CD4-positive, alpha-beta T cell (primary cell): ENCODE data around the gene NXPH1. TPM values are rescaled to one million over a fixed set of nuclear protein-coding genes. Genes with fewer than 3 reads are reported as not detected.

Experiments
- ATAC-seq: fragments of 200-7000 bp; cut with Tn5 transposase; one replicate; pipeline ENCODE4 v1.10.0; 2022; ENCODE audit warnings: mild to moderate bottlenecking; ENCODE audit not compliant: poor library complexity
- CTCF ChIA-PET: fragments of 350-600 bp; sonication (Branson Sonifier 250); formaldehyde crosslinking; loops from one replicate; lab custom pipeline; 2021; ENCODE audit warnings: antibody characterized with exemption, inconsistent platforms; lab: Charles Lee
- POLR2A ChIA-PET: fragments of 350-600 bp; sonication (Branson Sonifier 250); formaldehyde crosslinking; loops from one replicate; lab custom pipeline; 2021; ENCODE audit warnings: antibody characterized with exemption, inconsistent platforms; lab: Charles Lee
- DNase-seq, 14 experiments: peaks; one replicate each; pipeline ENCODE4 v3.0.0-alpha.2; 2013 to 2020; ENCODE audit warnings: mixed read lengths in 2 of 14
- H3K27ac ChIP-seq, 2 donors: one replicate each; pipeline versions ENCODE4 v1.5.1 to v1.7.0; 2013; ENCODE audit warnings: low read length in 2 of 2, low read depth in 1 of 2, mild to moderate bottlenecking in 1 of 2
- H3K27me3 ChIP-seq, 2 experiments: 1 replicate in 1 of 2; 2 replicates in 1 of 2; pipeline versions ENCODE4 v1.6.1 to v1.7.0; 2013; ENCODE audit warnings: low read length in 2 of 2, control low read depth in 1 of 2, mild to moderate bottlenecking in 1 of 2, moderate library complexity in 1 of 2; ENCODE audit not compliant: insufficient read depth in 2 of 2, control insufficient read depth in 1 of 2
- H3K36me3 ChIP-seq: one replicate; pipeline ENCODE4 v1.6.1; 2013; ENCODE audit warnings: low read length, control low read depth; ENCODE audit not compliant: insufficient read depth
- H3K4me1 ChIP-seq: one replicate; pipeline ENCODE4 v1.6.1; 2013; ENCODE audit warnings: low read length, control low read depth; ENCODE audit not compliant: insufficient read depth
- H3K4me3 ChIP-seq: one replicate; pipeline ENCODE4 v1.5.1; 2013; ENCODE audit warnings: mild to moderate bottlenecking, low read length, moderate library complexity
- H3K9me3 ChIP-seq, 2 experiments: 1 replicate in 1 of 2; 2 replicates in 1 of 2; pipeline versions ENCODE4 v1.6.1 to v1.7.0; 2013; ENCODE audit warnings: low read length in 2 of 2, mild to moderate bottlenecking in 2 of 2, control low read depth in 1 of 2, moderate library complexity in 1 of 2; ENCODE audit not compliant: control insufficient read depth in 1 of 2, insufficient read depth in 1 of 2
- H3K27ac Mint-ChIP-seq: one replicate; pipeline ENCODE4 v1.8.0; 2020; ENCODE audit warnings: mixed read lengths
- H3K27me3 Mint-ChIP-seq: one replicate; pipeline ENCODE4 v1.8.0; 2021; ENCODE audit warnings: mixed read lengths
- H3K36me3 Mint-ChIP-seq: one replicate; pipeline ENCODE4 v1.8.0; 2021; ENCODE audit warnings: low read depth, mixed read lengths
- H3K4me1 Mint-ChIP-seq: one replicate; pipeline ENCODE4 v1.8.0; 2021; ENCODE audit warnings: low read depth, mixed read lengths
- H3K4me3 Mint-ChIP-seq: one replicate; pipeline ENCODE4 v1.8.0; 2020; ENCODE audit warnings: mild to moderate bottlenecking, mixed read lengths
- H3K9me3 Mint-ChIP-seq: one replicate; pipeline ENCODE4 v1.8.0; 2020; ENCODE audit warnings: mixed read lengths
- intact Hi-C, 2 experiments: fragments of 100-400 bp; cut with DNase I in 1 of 2; cut with micrococcal nuclease in 1 of 2; formaldehyde crosslinking; loops; one replicate each; pipeline versions ENCODE4 v1.15.1 to v1.9.0; 2023 to 2025; cut with DNase I, micrococcal nuclease
- total RNA-seq, 174 experiments: library from RNA in 2 of 174; stranded (reverse) in 2 of 174; gene quantifications; one replicate each; pipeline ENCODE4 v1.2.3 and lab custom pipeline; 2021 to 2026
- TF ChIP-seq, protein P1 (sequence below): fragments of 200-600 bp; IDR thresholded peaks from one replicate; pipeline ENCODE4 v1.8.0; 2022; ENCODE audit warnings: antibody characterized with exemption, mild to moderate bottlenecking

Gene NXPH1
- total RNA-seq, 2 experiments from 2014 or later = not detected

- TF ChIP-seq, protein P1, sequence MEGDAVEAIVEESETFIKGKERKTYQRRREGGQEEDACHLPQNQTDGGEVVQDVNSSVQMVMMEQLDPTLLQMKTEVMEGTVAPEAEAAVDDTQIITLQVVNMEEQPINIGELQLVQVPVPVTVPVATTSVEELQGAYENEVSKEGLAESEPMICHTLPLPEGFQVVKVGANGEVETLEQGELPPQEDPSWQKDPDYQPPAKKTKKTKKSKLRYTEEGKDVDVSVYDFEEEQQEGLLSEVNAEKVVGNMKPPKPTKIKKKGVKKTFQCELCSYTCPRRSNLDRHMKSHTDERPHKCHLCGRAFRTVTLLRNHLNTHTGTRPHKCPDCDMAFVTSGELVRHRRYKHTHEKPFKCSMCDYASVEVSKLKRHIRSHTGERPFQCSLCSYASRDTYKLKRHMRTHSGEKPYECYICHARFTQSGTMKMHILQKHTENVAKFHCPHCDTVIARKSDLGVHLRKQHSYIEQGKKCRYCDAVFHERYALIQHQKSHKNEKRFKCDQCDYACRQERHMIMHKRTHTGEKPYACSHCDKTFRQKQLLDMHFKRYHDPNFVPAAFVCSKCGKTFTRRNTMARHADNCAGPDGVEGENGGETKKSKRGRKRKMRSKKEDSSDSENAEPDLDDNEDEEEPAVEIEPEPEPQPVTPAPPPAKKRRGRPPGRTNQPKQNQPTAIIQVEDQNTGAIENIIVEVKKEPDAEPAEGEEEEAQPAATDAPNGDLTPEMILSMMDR = no peak
- CTCF ChIA-PET = no interaction called here
- Mint-ChIP-seq H3K27ac (no peak overlapping the region), H3K27me3 (no peaks in the 10 kb centered on the region), H3K9me3 (peaks cover 4% of the 10 kb centered on the region), H3K4me3 (no peak overlapping the region), H3K36me3 (no peaks in the 10 kb centered on the region), H3K4me1 (no peaks in the 10 kb centered on the region)
- Histone ChIP-seq H3K9me3 (no peaks in the 10 kb centered on the region), H3K4me3 (no peak overlapping the region), H3K27ac (no peak overlapping the region), H3K4me1 (no peaks in the 10 kb centered on the region), H3K36me3 (no peaks in the 10 kb centered on the region), H3K27me3 (no peaks in the 10 kb centered on the region)
- intact Hi-C loops = no loop called here
- POLR2A ChIA-PET = no interaction called here
- no peak for DNase-seq
- ATAC-seq = no peak
Observed at GRCh38 chr7:8639668-8640067, 206.3 kb downstream of the NXPH1 start.

DNA sequence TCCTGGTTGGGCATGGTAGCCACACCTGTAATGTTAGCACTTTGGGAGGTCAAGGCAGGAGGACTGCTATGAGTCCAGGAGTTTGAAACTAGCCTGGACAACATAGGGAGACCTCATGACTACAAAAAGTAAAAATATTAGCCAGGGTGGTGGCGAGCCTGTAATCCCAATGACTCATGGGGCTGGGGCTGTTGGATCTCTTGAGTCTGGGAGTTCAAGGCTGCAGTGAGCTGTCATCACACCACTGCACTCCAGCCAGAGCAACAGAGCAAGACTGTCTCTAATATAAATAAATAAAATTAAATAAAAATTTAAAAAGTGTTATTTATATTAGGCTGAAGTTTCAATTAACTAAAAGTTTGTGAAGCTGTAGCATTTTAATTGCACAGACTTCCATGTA lies 207.3 kb downstream of the NXPH1 start:
- ATAC-seq = no peak
- intact Hi-C loops = no loop called here
- Histone ChIP-seq H3K4me3 (no peak overlapping the region), H3K27me3 (no peaks in the 10 kb centered on the region), H3K27ac (no peak overlapping the region), H3K9me3 (no peaks in the 10 kb centered on the region), H3K36me3 (no peaks in the 10 kb centered on the region), H3K4me1 (no peaks in the 10 kb centered on the region)
- H3K9me3 Mint-ChIP-seq = no peaks in the 10 kb centered on the region
- CTCF ChIA-PET = no interaction called here
- H3K27ac Mint-ChIP-seq = no peak overlapping the region
- DNase-seq = no peak
- H3K36me3 Mint-ChIP-seq = no peaks in the 10 kb centered on the region
- TF ChIP-seq, protein P1 = no peak
- no peaks in the 10 kb centered on the region for H3K27me3 Mint-ChIP-seq
- H3K4me3 Mint-ChIP-seq = no peak overlapping the region
- POLR2A ChIA-PET = no interaction called here
- H3K4me1 Mint-ChIP-seq = no peaks in the 10 kb centered on the region

GRCh38 chr7:8668627-8669500 lies 235.5 kb downstream of the NXPH1 start:
- Histone ChIP-seq H3K27me3 (no peaks in the 10 kb centered on the region), H3K4me1 (no peaks in the 10 kb centered on the region), H3K36me3 (no peaks in the 10 kb centered on the region), H3K4me3 (no peak overlapping the region), H3K27ac (no peak overlapping the region), H3K9me3 (peaks cover 0 to 12% of the 10 kb centered on the region in 2 experiments)
- DNase-seq (no peak), ATAC-seq (no peak)
- POLR2A ChIA-PET = no interaction called here
- intact Hi-C loops = no loop called here
- CTCF ChIA-PET = no interaction called here
- no peaks in the 10 kb centered on the region for H3K27me3 Mint-ChIP-seq
- H3K9me3 Mint-ChIP-seq = peaks cover 16% of the 10 kb centered on the region
- TF ChIP-seq, protein P1 = no peak
- H3K4me1 Mint-ChIP-seq = no peaks in the 10 kb centered on the region
- H3K36me3 Mint-ChIP-seq = no peaks in the 10 kb centered on the region
- no peak overlapping the region for H3K4me3 Mint-ChIP-seq
- no peak overlapping the region for H3K27ac Mint-ChIP-seq
